Activated CD8-positive, alpha-beta T cell treated with anti-CD3 and anti-CD28 coated beads, Interleukin-2, amount 10 ng/mL, durations not matched to agents 7 days and 5 days (primary cell): ENCODE data around the gene MSH2. TPM values are rescaled to one million over a fixed set of nuclear protein-coding genes. Genes with fewer than 3 reads are reported as not detected.
"Not testable (repeated sequence)": the region's sequence is repeated elsewhere in the genome, so short reads cannot be mapped to it uniquely, and the experiment has no call there.

Source experiments
- ATAC-seq: fragments of 150-1000 bp; cut with Tn5 transposase; one replicate; pipeline ENCODE4 v1.10.0; 2021; ENCODE audit warnings: moderate library complexity
- CTCF ChIA-PET: fragments of 350-600 bp; sonication (Branson Sonifier 250); formaldehyde crosslinking; loops from one replicate; lab custom pipeline; 2021; ENCODE audit warnings: antibody characterized with exemption; lab: Charles Lee
- POLR2A ChIA-PET: fragments of 350-600 bp; sonication (Branson Sonifier 250); formaldehyde crosslinking; loops from one replicate; lab custom pipeline; 2021; ENCODE audit warnings: antibody characterized with exemption; lab: Charles Lee
- DNase-seq: peaks from one replicate; pipeline ENCODE4 v3.0.0-alpha.2; 2020
- H3K27ac Mint-ChIP-seq: one replicate; pipeline ENCODE4 v1.8.0; 2021; ENCODE audit warnings: mild to moderate bottlenecking, mixed read lengths
- H3K27me3 Mint-ChIP-seq: one replicate; pipeline ENCODE4 v1.8.0; 2021; ENCODE audit warnings: low read depth, mixed read lengths
- H3K36me3 Mint-ChIP-seq: one replicate; pipeline ENCODE4 v1.8.0; 2021; ENCODE audit warnings: low read depth, mixed read lengths
- H3K4me1 Mint-ChIP-seq: one replicate; pipeline ENCODE4 v1.8.0; 2021; ENCODE audit warnings: low read depth, mixed read lengths
- H3K4me3 Mint-ChIP-seq: one replicate; pipeline ENCODE4 v1.8.0; 2021; ENCODE audit warnings: mild to moderate bottlenecking, mixed read lengths
- H3K9me3 Mint-ChIP-seq: one replicate; pipeline ENCODE4 v1.8.0; 2022; ENCODE audit warnings: mixed read lengths; ENCODE audit not compliant: insufficient read depth
- total RNA-seq, 2 experiments: library from RNA; stranded (reverse); gene quantifications; one replicate each; pipeline ENCODE4 v1.2.3, GENCODE V29; 2021

MSH2 gene
- total RNA-seq, 2 experiments from 2014 or later, result 52.5 to 59.3 TPM

- Mint-ChIP-seq H3K4me3 (no peak overlapping the region), H3K27ac (no peak overlapping the region), H3K4me1 (no peaks in the 10 kb centered on the region), H3K27me3 (no peaks in the 10 kb centered on the region), H3K9me3 (no peaks in the 10 kb centered on the region), H3K36me3 (no peaks in the 10 kb centered on the region)
- CTCF ChIA-PET, result no interaction called here
- no peak for ATAC-seq
- no peak for DNase-seq
- POLR2A ChIA-PET, result no interaction called here
Measured at GRCh38 chr2:47381408-47381807, 21.5 kb upstream of the MSH2 start.

- ChIA-PET POLR2A (no interaction called here), CTCF (interaction anchor here (2.4 to 3.1 kb wide), 3 partner anchors 9 to 381 kb away, joined by 11 to 46 read pairs (median 11); no protein-coding TSS in a partner anchor)
- no peak for ATAC-seq
- Mint-ChIP-seq H3K9me3 (no peaks in the 10 kb centered on the region), H3K4me1 (no peaks in the 10 kb centered on the region), H3K27ac (no peak overlapping the region), H3K4me3 (no peak overlapping the region), H3K36me3 (no peaks in the 10 kb centered on the region), H3K27me3 (peaks cover 14% of the 10 kb centered on the region)
- DNase-seq, result no peak
Measured at GRCh38 chr2:47386551-47386950, 16.4 kb upstream of the MSH2 start.

GRCh38 chr2:47388888-47389287, 14.1 kb upstream of the MSH2 start:
- Mint-ChIP-seq H3K4me1 (no peaks in the 10 kb centered on the region), H3K27ac (no peak overlapping the region), H3K4me3 (no peak overlapping the region), H3K36me3 (no peaks in the 10 kb centered on the region), H3K9me3 (no peaks in the 10 kb centered on the region), H3K27me3 (peaks cover 14% of the 10 kb centered on the region)
- ATAC-seq, result no peak
- ChIA-PET CTCF (interaction anchor here (0.6 to 3.1 kb wide), 18 partner anchors 9 to 419 kb away, joined by 3 to 46 read pairs (median 5); partner anchors contain the start of genes MSH2 and MSH6), POLR2A (interaction anchor here (0.8 kb wide), 1 partner anchor 1252 kb away, joined by 3 read pairs; no protein-coding TSS in a partner anchor)
- DNase-seq, result no peak

GRCh38 chr2:47389692-47390091, 13.3 kb upstream of the MSH2 start:
- Mint-ChIP-seq H3K27me3 (peaks cover 14% of the 10 kb centered on the region), H3K4me1 (no peaks in the 10 kb centered on the region), H3K9me3 (no peaks in the 10 kb centered on the region), H3K27ac (no peak overlapping the region), H3K36me3 (no peaks in the 10 kb centered on the region), H3K4me3 (no peak overlapping the region)
- POLR2A ChIA-PET, result interaction anchor here (0.6 to 0.8 kb wide), 2 partner anchors 192 to 1251 kb away, joined by 3 to 4 read pairs; no protein-coding TSS in a partner anchor
- ATAC-seq, result no peak
- CTCF ChIA-PET, result interaction anchor here (0.7 kb wide), 1 partner anchor 55 kb away, joined by 3 read pairs; no protein-coding TSS in a partner anchor
- DNase-seq, result no peak

GRCh38 chr2:47401789-47402554, 984 bp upstream of the MSH2 start:
- POLR2A ChIA-PET, result interaction anchor here (0.6 to 1.1 kb wide), 4 partner anchors 25 to 423 kb away, joined by 3 to 4 read pairs (median 3); partner anchors contain the start of gene MSH6

GRCh38 chr2:47402555-47402804, 476 bp upstream of the MSH2 start:
- Mint-ChIP-seq H3K27me3 (no peaks in the 10 kb centered on the region), H3K4me3 (peak overlapping the region; percentile 89), H3K9me3 (no peaks in the 10 kb centered on the region), H3K4me1 (peaks cover 30% of the 10 kb centered on the region), H3K36me3 (peaks cover 27% of the 10 kb centered on the region), H3K27ac (peak overlapping the region; percentile 92)
- ATAC-seq (no peak), DNase-seq (no peak)
- ChIA-PET CTCF (interaction anchor here (0.9 to 3.5 kb wide), 5 partner anchors 10 to 364 kb away, joined by 3 to 13 read pairs (median 4); no protein-coding TSS in a partner anchor), POLR2A (interaction anchor here (0.6 to 1.1 kb wide), 5 partner anchors 10 to 424 kb away, joined by 3 to 4 read pairs (median 3); partner anchors contain the start of gene MSH6)

More at GRCh38 chr2:47401789-47402554, 984 bp upstream of the MSH2 start:
- CTCF ChIA-PET, result interaction anchor here (1.1 to 3.5 kb wide), 5 partner anchors 11 to 365 kb away, joined by 3 to 14 read pairs (median 8); no protein-coding TSS in a partner anchor
- peak overlapping the region; percentile 89 for H3K4me3 Mint-ChIP-seq
- no peaks in the 10 kb centered on the region for H3K27me3 Mint-ChIP-seq
- peaks cover 22% of the 10 kb centered on the region for H3K36me3 Mint-ChIP-seq
- H3K9me3 Mint-ChIP-seq, result no peaks in the 10 kb centered on the region
- H3K4me1 Mint-ChIP-seq, result peaks cover 28% of the 10 kb centered on the region
- peak overlapping the region; percentile 92 for H3K27ac Mint-ChIP-seq
- ATAC-seq (no peak), DNase-seq (no peak)

- Mint-ChIP-seq H3K4me3 (peak overlapping the region; percentile 89), H3K4me1 (peaks cover 37% of the 10 kb centered on the region), H3K9me3 (no peaks in the 10 kb centered on the region), H3K36me3 (peaks cover 36% of the 10 kb centered on the region), H3K27ac (peak overlapping the region; percentile 92), H3K27me3 (no peaks in the 10 kb centered on the region)
- DNase-seq, result no peak
- ChIA-PET CTCF (interaction anchor here (1.3 to 3.5 kb wide), 2 partner anchors 16 to 363 kb away, joined by 5 to 13 read pairs; no protein-coding TSS in a partner anchor), POLR2A (interaction anchor here (0.8 to 1.6 kb wide), 2 partner anchors 11 to 379 kb away, joined by 3 read pairs; partner anchors contain the start of gene MSH6)
- ATAC-seq, result no peak
Measured at GRCh38 chr2:47403609-47404193, 745 bp downstream of the MSH2 start.

- peaks cover 37% of the 10 kb centered on the region for H3K36me3 Mint-ChIP-seq
- CTCF ChIA-PET, result interaction anchor here (1.3 to 3.5 kb wide), 2 partner anchors 16 to 363 kb away, joined by 5 to 13 read pairs; no protein-coding TSS in a partner anchor
- peaks cover 37% of the 10 kb centered on the region for H3K4me1 Mint-ChIP-seq
- no peak for DNase-seq
- H3K27ac Mint-ChIP-seq, result peak overlapping the region; percentile 92
- peak overlapping the region; percentile 89 for H3K4me3 Mint-ChIP-seq
- H3K27me3 Mint-ChIP-seq, result no peaks in the 10 kb centered on the region
- POLR2A ChIA-PET, result interaction anchor here (0.8 to 1.6 kb wide), 2 partner anchors 11 to 379 kb away, joined by 3 read pairs; partner anchors contain the start of gene MSH6
- ATAC-seq, result no peak
- H3K9me3 Mint-ChIP-seq, result no peaks in the 10 kb centered on the region
Measured at GRCh38 chr2:47404356-47404755, 1.4 kb downstream of the MSH2 start.

- H3K4me3 Mint-ChIP-seq, result peak overlapping the region; percentile 1
- ChIA-PET POLR2A (no interaction called here), CTCF (no interaction called here)
- no peak for ATAC-seq
- H3K4me1 Mint-ChIP-seq, result peaks cover 37% of the 10 kb centered on the region
- no peaks in the 10 kb centered on the region for H3K27me3 Mint-ChIP-seq
- H3K9me3 Mint-ChIP-seq, result no peaks in the 10 kb centered on the region
- DNase-seq, result no peak
- peaks cover 40% of the 10 kb centered on the region for H3K36me3 Mint-ChIP-seq
- H3K27ac Mint-ChIP-seq, result no peak overlapping the region
Measured at GRCh38 chr2:47405757-47406156, 2.8 kb downstream of the MSH2 start.

GRCh38 chr2:47406649-47407330, 3.8 kb downstream of the MSH2 start:
- H3K27ac Mint-ChIP-seq, ATAC-seq, H3K4me3 Mint-ChIP-seq, H3K27me3 Mint-ChIP-seq, H3K9me3 Mint-ChIP-seq, POLR2A ChIA-PET, DNase-seq: not testable (repeated sequence)
- H3K36me3 Mint-ChIP-seq, result peaks cover 44% of the 10 kb centered on the region
- peaks cover 37% of the 10 kb centered on the region for H3K4me1 Mint-ChIP-seq
- CTCF ChIA-PET, result interaction anchor here (0.8 kb wide), 1 partner anchor 72 kb away, joined by 3 read pairs; no protein-coding TSS in a partner anchor

GRCh38 chr2:47407976-47408375, 5.0 kb downstream of the MSH2 start:
- CTCF ChIA-PET, H3K27ac Mint-ChIP-seq, H3K4me3 Mint-ChIP-seq, H3K27me3 Mint-ChIP-seq, DNase-seq, ATAC-seq, POLR2A ChIA-PET, H3K9me3 Mint-ChIP-seq: not testable (repeated sequence)
- Mint-ChIP-seq H3K4me1 (peaks cover 29% of the 10 kb centered on the region), H3K36me3 (peaks cover 51% of the 10 kb centered on the region)
